GM21723 (cell line): ENCODE results near the gene DBP.

ENCODE experiments used
- ATAC-seq: cut with Tn5 transposase; IDR thresholded peaks from one replicate; pipeline ENCODE4 v1.9.1; 2021; ENCODE audit warnings: mild to moderate bottlenecking, moderate library complexity; ENCODE audit not compliant: unreplicated experiment

The DBP gene

DNA sequence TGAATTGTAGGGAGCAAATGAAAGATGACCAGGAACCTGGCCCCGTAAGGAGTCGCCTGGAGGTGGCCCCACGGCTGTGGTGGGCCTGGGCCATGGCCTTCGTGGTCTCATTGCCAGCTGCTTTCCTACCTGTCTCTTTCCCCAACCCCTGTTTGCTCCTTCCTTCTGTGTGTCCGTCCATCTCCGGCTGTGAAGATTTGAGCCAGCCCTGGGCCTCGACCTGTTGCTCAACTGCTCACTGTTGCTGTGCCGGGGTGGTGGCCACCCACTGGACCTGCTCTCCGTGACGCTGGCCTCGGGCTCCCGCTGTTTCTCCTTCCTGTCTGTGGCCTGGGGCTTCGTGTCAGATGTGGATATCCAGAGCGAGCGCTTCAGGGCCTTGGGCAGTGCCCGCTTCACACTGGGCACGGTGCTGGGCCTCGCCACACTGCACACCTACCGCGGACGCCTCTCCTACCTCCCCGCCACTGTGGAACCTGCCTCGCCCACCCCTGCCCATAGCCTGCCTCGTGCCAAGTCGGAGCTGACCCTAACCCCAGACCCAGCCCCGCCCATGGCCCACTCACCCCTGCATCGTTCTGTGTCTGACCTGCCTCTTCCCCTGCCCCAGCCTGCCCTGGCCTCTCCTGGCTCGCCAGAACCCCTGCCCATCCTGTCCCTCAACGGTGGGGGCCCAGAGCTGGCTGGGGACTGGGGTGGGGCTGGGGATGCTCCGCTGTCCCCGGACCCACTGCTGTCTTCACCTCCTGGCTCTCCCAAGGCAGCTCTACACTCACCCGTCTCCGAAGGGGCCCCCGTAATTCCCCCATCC lies 8.5 kb downstream of the DBP start:
- no peak for ATAC-seq

DNA sequence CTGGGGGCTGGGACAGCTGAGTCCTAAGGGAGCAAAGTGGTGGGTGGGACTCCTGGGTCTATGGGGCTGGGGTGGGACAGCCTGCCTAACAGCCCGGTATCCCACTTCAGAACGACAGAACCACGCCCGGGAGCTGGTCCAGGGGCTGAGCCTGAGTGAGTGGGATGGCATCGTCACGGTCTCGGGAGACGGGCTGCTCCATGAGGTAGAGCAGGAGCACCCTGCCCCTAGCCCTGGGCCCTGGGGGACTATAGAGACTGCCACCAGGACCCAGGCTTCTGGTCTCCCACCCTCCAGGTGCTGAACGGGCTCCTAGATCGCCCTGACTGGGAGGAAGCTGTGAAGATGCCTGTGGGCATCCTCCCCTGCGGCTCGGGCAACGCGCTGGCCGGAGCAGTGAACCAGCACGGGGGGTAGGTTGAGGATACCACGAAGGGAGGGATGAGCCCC lies 9.3 kb downstream of the DBP start:
- ATAC-seq: no peak

DNA sequence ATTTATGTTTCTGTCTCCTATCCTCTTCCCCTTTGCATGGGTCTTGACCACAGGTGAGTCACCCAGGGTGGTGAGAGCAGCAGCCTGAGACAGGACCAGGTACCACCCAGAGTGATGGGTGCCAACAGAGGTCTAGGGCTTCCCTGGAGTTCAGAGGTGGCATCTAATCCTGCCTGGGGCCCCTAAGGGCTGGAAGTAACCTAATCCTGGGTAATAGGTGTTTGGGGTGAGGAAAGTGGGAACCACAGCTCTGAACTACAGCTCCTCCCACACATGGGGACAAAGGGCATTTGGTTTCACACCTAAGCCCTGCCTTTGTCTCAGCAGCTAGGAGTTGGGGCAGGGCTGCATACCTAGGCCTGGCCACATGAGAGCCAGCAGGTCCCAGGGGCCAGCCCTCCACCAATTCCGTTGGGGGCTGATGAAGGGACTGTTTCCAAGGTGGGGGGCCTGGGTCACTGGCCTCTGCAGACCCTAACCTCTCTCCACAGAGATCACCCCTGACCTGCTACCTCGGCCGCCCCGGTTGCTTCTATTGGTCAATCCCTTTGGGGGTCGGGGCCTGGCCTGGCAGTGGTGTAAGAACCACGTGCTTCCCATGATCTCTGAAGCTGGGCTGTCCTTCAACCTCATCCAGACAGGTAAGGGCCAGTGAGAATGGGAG lies 9.8 kb downstream of the DBP start:
- ATAC-seq: no peak

DNA sequence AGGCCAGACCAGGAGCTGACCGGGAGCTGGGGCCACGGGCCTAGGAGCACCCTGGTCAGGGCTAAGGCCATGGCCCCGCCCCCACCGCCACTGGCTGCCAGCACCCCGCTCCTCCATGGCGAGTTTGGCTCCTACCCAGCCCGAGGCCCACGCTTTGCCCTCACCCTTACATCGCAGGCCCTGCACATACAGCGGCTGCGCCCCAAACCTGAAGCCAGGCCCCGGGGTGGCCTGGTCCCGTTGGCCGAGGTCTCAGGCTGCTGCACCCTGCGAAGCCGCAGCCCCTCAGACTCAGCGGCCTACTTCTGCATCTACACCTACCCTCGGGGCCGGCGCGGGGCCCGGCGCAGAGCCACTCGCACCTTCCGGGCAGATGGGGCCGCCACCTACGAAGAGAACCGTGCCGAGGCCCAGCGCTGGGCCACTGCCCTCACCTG lies 11.3 kb downstream of the DBP start:
- no peak for ATAC-seq

DNA sequence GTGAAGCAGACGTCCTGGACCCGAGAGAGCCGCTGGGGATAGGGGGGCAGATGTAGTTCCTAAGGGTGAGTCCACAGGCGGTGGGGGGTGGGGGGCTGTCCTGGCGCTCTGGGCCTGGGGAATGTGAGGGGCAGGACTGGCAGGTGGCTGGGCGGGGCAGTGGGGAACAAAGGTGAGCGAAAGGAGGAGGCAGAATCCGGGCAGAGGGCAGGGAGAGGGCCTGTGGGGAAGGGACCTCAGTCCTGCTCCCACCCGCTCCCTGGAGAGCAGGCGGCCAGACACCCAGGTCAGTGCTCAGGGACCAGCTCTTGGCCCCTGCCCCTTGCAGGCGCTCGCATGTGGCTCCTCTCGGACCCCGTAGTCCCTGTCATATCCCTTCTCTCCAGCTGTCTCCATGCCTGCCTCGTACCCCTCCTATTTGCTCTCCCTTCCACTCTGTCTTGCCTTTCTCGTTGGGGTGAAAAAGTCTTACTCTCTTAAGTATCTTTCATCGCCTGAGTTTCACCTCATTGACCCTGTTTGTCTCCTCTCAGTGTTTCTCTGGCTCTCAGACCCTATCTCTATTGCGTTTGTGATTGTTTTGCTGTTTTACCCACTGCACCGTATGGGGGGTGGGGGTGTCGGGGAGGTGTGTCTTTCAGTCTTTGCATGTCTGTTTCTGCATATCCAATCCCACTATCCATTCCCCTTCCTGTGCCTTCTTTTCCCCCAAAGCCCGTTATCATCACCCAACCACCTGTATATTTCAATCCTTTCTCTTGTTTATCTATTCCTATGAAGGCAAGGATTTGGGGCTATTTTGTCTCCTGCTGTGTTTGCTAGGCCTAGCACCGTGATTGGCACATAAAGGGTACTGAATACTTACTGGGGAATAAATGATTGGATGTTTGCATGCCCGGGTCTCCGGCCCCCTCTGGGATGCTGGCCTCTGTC lies 12.1 kb downstream of the DBP start:
- no peak for ATAC-seq

DNA sequence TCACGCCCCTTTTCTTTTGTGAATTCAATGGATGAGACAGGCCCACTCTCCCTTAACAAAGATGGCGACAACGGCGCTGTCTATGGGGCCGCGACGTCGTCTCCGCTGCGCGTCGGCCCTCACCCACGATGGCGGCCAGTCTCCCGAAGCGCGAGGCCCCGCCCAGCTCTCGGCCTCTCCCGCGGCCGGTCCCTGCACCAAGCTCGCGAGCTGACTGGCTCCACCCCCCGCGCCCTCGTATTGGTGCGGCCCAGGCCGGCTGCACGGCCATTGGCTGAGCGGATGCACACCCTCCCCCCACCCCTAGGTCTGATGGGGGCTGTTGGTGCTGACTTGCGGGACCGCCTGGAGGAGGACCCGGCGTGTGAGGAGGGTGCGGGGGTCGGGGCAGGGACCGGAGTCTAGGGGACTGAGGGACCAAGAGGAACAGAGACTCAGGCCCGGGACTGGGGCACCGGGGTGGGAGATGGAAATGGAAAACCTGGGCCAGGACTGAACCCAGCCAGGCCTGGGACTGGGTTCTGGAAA lies 13.0 kb downstream of the DBP start:
- peak; percentile 58 for ATAC-seq

DNA sequence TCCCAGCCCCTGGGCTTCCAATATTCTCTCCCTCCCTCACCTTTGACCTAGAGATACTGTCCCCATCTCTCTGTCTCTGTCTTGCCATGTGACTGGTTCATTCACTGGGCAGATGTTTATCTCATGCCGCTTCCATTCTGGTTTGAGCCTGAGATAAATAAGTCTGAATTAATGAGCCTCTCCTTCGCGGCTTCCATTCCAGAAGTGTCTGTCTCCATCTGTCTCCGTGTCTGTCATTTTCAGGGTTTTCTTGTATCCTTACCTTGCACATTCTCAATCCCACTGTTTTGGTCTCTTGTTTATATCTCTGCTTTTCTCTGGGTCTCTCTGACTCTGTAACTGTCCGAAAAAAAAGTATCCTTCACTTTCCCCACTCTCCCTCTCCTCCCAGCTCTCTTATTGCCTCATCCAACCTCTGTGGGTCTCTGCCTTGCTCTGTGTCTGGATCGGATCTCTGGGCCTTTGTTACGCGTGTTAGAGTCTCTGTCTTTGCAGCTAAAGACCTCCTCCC lies 13.6 kb downstream of the DBP start:
- ATAC-seq: no peak

DNA sequence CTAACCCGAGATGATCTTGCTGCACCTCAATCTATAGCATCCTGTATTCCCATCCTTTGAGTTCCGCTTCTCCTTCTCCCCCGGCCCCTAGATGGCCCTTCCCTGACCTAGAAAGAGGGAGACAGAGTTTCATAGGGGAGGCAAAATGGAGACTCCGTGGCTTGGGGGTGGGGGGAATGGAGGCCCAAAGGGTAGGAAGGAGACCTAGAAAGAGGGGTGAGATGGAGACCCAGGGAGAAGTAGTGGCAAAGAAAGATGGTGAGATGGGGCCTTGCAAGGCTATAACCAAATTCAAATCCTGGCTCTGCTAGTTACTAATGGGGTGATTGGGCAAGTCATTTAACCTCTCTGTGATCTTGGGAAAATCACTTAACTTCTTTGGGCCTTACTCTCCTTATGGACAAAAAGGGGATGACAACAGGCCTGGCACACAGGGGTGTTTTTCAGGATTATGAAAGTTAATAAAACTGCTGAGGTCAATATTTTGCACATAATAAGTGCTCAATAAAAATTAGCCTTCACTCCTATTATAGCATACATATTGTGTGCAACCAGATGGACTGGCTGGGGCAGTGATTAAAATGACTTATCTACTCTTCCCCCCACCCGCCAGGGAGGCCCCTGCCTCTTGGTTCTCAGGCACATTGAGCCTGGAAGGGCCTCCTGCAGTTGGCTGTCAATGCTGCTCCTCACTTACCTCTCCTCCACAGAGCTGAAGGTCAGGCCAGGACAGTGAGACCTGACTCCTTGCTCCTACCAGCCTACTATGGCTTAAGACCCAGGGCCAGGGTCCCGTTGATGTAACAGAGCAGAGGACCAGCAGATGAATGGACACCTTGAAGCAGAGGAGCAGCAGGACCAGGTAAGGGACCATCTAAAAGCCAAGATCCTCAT lies 17.2 kb downstream of the DBP start:
- ATAC-seq: no peak

DNA sequence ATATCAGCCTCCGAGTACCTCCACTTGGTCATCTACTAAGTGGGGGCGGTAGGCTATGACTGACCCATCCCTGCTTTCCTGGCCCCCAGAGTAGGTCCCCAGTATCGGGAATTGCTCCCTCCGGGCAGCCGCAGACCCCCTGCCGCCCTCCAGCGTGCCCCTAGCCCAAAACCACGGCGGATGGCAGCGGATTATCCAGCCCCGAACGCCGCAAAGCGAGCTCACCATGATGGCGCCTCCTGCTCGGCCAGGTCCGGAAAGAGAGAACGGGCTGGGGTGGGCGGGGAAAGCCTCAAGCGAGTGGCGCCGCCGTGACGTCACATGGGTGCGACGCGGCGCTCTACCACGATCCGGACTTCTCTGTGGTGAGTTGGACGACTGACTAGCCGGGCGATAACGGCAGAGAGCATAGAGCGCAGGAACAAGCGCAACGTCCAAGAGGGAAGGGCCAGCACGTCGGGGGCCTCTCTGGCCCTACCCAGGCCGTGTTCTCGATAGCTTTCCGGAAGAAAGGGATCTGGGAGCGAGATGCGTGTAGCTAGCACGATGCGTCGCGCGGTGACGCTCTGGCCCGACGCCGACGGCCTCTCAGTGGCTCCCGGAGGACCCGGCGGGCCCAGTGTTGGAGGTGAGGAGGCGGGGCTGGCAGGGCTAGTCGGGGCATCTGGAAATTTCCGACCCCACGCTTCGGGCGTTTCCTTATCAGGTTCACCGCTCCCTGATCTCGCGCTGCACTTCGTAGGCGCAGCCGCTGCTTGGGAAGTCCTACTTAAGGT lies 18.1 kb downstream of the DBP start, which contains the start of the genes RPL18 and SPHK2:
TSS of gene RPL18 (minus strand) at position 263 of the 776 bp plus-strand sequence. CDS start at position 228, 35 bp downstream.
TSS of gene SPHK2 (plus strand) at position 591 of the 776 bp plus-strand sequence. CDS start 1,009 bp downstream, outside the sequence.
- ATAC-seq: peak; percentile 79

DNA sequence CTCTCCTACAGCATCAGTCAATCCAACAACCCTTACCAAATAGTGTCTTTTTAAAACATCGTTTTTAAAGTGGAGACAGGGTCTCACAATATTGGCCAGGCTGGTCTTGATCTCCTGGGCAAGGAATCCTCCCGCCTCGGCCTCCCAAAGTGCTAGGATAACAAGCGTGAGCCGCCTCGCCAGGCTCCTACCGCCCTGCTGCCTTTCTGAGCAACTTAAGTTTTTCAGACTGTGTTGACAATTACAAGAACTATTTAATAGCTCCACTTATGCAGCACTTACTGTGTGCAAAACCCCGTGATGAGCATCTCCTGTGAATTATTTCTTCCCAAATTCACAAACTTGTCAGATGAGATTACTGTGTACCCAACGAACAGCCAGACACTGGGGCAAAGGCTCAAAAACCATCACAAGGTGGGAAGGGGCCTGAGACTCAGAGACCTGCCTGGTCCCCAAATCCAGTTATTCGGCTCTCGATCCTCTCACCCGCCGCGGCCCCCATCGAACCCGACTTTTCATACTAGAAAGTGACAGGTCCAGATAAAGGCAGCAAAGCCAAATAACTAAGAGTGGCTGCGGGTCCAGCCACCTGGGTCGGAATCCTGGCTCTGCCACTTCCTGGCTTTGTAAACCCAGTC lies 18.8 kb downstream of the DBP start:
- ATAC-seq: no peak

DNA sequence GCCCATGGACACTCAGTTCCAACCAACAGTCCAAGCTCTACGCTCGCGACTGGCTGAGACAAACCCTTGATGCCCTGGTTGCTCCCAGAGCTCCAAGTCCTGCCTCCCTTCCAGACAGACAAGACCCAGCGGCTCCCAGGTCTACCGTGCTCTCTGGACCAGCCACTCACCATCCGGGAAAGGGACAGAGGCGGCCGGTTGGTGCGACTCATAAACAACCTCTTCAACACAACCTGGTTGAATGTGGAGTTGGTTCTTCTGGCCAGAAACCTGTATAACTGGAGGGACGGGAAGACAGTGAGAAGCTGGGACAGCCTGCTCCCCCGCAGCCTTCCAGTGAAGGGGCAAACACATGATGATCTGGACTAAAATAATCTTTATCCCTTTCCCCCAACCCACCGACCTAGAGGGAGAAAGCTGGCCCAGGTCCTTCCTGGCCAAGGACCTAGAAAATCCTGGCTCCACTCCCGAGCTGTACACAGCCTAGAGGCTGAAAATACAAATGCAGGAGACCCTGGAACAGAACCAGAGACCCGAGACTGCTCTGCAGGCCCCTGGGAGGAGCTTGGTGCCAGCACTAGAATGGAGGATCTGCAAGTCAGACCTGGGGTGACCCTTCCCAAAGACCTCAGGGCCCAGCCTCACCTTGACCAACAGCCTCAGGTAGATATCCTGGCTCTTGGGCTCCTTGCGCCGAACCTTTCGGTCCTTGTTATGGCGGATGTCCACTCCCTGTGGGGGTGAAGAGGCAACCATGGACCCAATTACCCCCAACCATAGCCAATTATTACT lies 19.8 kb downstream of the DBP start:
- ATAC-seq: no peak

DNA sequence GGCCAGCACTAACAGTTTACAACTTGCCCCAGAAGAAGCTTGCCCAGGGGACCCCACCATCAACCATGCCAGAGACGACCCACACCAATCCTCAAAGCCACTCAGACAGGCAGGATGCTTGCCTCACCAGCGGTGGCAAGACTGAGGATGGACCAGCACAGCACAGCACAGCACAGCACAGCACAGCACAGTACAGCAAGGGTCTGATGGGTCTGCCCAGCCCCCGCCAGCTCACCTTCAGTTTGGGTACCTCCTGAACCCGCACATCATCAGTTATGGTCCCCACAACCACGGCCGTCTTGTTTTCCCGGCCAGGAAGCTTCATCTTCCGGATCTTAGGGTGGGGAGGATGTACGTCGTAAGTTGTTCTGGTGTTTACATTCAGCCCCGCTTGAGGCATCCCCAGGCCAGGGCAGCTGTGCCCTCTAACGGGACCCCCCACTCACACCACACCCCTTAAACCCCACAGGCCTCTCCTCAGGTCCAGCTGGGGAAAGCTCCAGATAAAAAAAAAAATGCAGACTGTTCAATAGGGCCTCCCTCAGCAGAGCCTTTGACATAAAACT lies 20.6 kb downstream of the DBP start:
- ATAC-seq: no peak

DNA sequence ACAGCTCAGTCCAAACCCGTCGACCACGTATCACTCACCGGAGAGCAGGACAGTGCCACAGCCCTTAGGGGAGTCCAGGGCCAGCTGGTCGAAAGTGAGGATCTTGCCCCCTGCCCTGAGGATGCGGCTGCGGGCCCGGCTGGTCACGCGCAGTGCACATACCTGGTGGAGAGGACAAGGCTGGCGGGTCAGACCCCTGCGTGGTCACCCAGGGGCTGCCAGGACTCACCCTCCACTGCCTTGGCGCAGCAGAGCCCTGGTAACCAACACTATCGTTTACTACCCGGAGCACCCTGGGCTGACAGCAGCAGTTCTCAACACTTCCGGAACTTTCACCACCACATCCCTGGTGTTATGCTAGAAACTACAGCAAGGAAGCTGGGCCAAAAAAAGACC lies 21.1 kb downstream of the DBP start:
- ATAC-seq: no peak

DNA sequence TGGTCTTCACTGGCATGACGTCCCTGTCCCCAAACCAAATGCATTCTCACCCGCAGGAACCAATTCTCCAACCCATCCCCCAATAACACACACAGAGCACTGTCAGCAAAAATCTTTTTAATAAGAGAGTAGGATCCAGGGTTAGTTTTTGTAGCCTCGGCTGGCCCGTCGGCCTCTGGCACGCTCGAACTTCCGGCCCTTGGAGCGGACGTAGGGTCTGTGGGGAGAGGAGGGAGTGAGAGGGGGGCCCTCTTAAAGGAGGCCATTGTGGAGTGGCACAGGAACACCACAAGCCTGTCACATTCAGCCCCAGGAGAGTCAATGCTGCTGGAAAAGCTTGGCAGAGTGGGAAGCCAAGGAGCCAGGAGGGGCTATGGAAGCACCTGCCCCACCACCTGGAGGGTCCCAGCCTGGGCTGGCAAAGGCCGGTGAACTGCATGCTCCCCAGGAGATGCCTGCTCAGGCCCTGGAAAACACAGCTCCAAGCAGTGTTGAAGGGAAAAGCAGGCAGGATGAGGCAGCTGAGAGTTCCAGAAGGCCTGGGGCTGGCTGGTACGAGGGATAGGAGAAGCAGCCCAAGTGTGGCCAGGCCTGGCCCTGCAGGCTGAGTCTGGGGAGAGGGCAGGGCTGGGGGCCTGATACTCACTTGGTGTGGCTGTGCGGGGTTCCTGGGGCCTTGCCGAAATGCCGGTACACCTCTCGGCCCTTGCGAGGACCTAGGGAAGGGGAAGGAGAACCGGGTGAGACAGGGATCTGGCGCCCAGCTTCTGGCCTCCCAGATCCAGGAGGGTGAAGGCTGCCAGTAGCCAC lies 21.7 kb downstream of the DBP start:
- ATAC-seq: no peak

DNA sequence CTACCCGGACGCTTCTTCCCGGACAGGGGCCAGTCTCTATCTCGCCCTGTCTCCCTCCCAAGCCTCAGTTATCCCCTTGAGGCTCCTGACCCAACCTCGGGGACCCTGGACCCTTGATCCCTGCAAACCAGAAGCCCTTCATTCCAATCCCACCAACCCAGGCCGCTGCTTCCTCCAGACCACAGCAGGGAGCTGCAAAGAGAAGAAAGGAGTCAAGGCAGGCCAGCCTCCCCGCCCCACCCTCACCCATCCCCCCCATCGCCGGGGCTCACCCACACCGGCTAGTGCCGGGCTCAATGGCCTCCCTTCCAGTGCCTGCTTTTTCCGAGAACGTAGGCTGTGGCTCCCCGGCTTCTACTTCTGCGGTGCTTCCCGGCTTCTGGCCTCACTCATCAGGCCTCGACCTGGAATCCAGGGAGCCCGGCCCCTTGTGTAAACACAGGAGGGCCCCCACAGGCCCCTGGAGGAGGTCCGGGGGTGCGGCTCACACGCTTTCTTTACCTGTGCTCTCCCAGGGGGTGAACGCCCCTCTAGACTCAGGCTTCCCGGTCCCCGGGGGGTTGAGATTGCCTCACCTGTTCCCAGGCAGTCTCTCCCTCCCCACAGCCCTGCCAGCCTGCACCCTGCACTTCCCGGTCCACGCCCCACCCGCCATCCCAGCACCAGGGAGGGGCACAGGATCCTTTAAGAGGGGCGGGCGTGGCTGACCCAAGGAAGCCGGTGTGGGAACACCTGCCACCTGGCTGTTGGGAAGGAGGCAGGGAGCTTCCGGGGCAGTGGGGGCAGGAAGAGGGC lies 22.5 kb downstream of the DBP start, which contains the start of gene FAM83E:
TSS of gene FAM83E (minus strand) at position 641 of the 795 bp plus-strand sequence. CDS start 1,704 bp downstream, outside the sequence.
- ATAC-seq: no peak
